ENCODE data around the gene CORO1C. TPM values are rescaled to one million over a fixed set of nuclear protein-coding genes. Genes with fewer than 3 reads are reported as not detected.

Gene CORO1C
- polyA plus RNA-seq, 1 donor from 2014 or later, result 123 TPM

DNA sequence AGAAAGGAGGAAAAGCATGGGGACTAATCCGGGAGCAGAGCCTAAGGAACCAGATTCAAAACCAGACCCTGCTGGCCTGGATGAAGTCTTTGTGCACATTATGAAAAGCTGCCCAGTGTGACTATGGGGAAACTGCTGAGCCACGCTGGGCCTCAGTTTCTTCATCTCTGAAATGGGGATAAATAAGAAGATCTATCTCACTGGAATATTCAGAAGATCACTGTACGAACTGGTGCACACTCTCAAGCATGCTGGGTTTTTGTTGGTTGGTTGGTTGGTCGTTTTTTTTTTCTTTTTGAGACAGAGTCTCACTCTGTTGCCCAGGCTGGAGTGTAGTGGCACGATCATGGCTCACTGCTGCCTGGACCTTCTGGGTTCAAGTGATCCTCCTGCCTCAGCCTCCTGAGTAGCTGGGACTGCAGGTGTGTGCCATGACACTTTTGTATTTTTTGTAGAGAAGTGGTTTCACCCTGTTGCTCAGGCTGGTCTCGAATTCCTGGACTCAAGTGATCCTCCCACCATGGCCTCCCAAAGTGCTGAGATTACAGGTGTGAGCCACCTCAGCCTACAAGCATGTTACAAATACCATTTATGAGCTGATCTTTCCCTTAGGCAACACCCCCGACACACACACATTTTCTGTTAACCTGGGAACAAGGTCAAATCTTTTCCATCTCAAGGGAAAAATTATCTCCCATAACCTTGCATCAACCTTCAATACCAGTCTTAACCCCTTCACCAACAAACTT, 33.4 kb upstream of the CORO1C start:
- no peaks in the 10 kb centered on the region for H3K27me3 ChIP-seq (ENCODE audit: insufficient read depth, low read depth, low read length)
- H3K36me3 ChIP-seq (ENCODE audit: insufficient read depth, low read length), result no peaks in the 10 kb centered on the region
- H3K79me2 ChIP-seq (replicated peaks; ENCODE audit: insufficient read depth, low read length), result no peaks in the 10 kb centered on the region
- H4K20me1 ChIP-seq (ENCODE audit: insufficient read depth), result no peaks in the 10 kb centered on the region
- H3K4me3 ChIP-seq (ENCODE audit: low read length), result no peak overlapping the region
- no peaks in the 10 kb centered on the region for H3K9me3 ChIP-seq (ENCODE audit: low read length)
- no peaks in the 10 kb centered on the region for H3F3A ChIP-seq (ENCODE audit: insufficient read depth, low read length, poor library complexity, severe bottlenecking)
- TF ChIP-seq, protein P1, sequence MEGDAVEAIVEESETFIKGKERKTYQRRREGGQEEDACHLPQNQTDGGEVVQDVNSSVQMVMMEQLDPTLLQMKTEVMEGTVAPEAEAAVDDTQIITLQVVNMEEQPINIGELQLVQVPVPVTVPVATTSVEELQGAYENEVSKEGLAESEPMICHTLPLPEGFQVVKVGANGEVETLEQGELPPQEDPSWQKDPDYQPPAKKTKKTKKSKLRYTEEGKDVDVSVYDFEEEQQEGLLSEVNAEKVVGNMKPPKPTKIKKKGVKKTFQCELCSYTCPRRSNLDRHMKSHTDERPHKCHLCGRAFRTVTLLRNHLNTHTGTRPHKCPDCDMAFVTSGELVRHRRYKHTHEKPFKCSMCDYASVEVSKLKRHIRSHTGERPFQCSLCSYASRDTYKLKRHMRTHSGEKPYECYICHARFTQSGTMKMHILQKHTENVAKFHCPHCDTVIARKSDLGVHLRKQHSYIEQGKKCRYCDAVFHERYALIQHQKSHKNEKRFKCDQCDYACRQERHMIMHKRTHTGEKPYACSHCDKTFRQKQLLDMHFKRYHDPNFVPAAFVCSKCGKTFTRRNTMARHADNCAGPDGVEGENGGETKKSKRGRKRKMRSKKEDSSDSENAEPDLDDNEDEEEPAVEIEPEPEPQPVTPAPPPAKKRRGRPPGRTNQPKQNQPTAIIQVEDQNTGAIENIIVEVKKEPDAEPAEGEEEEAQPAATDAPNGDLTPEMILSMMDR (IDR thresholded peaks at IDR 0.05; ENCODE audit: poor library complexity, severe bottlenecking), result no peak
- TF ChIP-seq RAD21 (conservative IDR thresholded peaks at IDR 0.05), result no peak
- no peak for TF ChIP-seq EZH2 (IDR thresholded peaks at IDR 0.05; ENCODE audit: borderline replicate concordance, insufficient read depth, low read length, poor library complexity, severe bottlenecking)
- TF ChIP-seq SMC3 (conservative IDR thresholded peaks at IDR 0.05; ENCODE audit: poor library complexity), result no peak
- no peak for TF ChIP-seq POLR2AphosphoS5 (IDR thresholded peaks at IDR 0.05)
- H3K4me2 ChIP-seq (ENCODE audit: low read length), result no peak overlapping the region
- H3K9me2 ChIP-seq (ENCODE audit: insufficient read depth, low read length), result no peaks in the 10 kb centered on the region
- no peak overlapping the region for H3K9ac ChIP-seq (ENCODE audit: low read length)
- H2AFZ ChIP-seq (ENCODE audit: low read depth, low read length), result no peak overlapping the region
- H3K27ac ChIP-seq (ENCODE audit: low read length), result no peak overlapping the region

DNA sequence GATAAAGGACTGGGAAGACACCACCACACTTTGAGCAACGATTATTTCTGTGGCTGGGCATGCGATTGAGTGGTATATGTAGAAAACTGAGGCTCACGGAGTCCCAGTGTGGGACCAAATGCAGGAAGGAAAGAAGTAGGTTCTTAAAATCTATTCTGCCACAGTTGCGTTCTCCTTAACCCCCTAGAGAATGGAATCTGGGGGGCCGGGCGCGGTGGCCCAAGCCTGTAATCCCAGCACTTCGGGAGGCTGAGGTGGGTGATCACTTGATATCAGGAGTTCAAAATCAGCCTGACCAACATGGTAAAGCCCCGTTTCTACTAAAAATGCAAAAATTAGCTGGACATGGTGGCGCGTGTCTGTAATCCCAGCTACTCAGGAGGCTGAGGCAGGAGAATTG, 29.9 kb upstream of the CORO1C start:
- Histone ChIP-seq H3K4me2 (ENCODE audit: low read length) (no peak overlapping the region), H2AFZ (ENCODE audit: low read depth, low read length) (no peak overlapping the region), H3K36me3 (ENCODE audit: insufficient read depth, low read length) (no peaks in the 10 kb centered on the region), H3K79me2 (replicated peaks; ENCODE audit: insufficient read depth, low read length) (no peaks in the 10 kb centered on the region), H3F3A (ENCODE audit: insufficient read depth, low read length, poor library complexity, severe bottlenecking) (no peaks in the 10 kb centered on the region), H3K27me3 (ENCODE audit: insufficient read depth, low read depth, low read length) (no peaks in the 10 kb centered on the region), H3K9me2 (ENCODE audit: insufficient read depth, low read length) (no peaks in the 10 kb centered on the region), H3K27ac (ENCODE audit: low read length) (no peak overlapping the region), H3K9me3 (ENCODE audit: low read length) (no peaks in the 10 kb centered on the region), H3K4me3 (ENCODE audit: low read length) (no peak overlapping the region), H4K20me1 (ENCODE audit: insufficient read depth) (no peaks in the 10 kb centered on the region), H3K9ac (ENCODE audit: low read length) (no peak overlapping the region)
- TF ChIP-seq MXI1 (conservative IDR thresholded peaks at IDR 0.05; ENCODE audit: poor library complexity, severe bottlenecking) (no peak), EP300 (conservative IDR thresholded peaks at IDR 0.05; ENCODE audit: poor library complexity, severe bottlenecking) (no peak), SMC3 (conservative IDR thresholded peaks at IDR 0.05; ENCODE audit: poor library complexity) (no peak), RAD21 (conservative IDR thresholded peaks at IDR 0.05) (no peak), REST (IDR thresholded peaks at IDR 0.05; ENCODE audit: borderline replicate concordance) (no peak), TAF1 (IDR thresholded peaks at IDR 0.05; ENCODE audit: low read depth) (no peak), EZH2 (IDR thresholded peaks at IDR 0.05; ENCODE audit: borderline replicate concordance, insufficient read depth, low read length, poor library complexity, severe bottlenecking) (no peak)
- TF ChIP-seq, protein P1 (IDR thresholded peaks at IDR 0.05; ENCODE audit: poor library complexity, severe bottlenecking), result no peak
